ENCODE measurements around the gene TRAPPC2L. TPM values are rescaled to one million over a fixed set of nuclear protein-coding genes. Genes with fewer than 3 reads are reported as not detected.

The TRAPPC2L gene
- total and polyA plus RNA-seq, 2 experiments from 2014 or later, result 59.3 to 167 TPM

GRCh38 chr16:88908307-88908706, 51.4 kb downstream of the TRAPPC2L start:
- Mint-ChIP-seq H3K36me3 (ENCODE audit: low read depth) (no peaks in the 10 kb centered on the region; the same call in 2 of the 3 replicates), H3K27ac (no peak overlapping the region), H3K9me3 (no peaks in the 10 kb centered on the region)

More at GRCh38 chr16:88908307-88908706, 51.4 kb downstream of the TRAPPC2L start:
- no peaks in the 10 kb centered on the region for H3K9me2 ChIP-seq (ENCODE audit: insufficient read depth)
- TF ChIP-seq ZNF462 (CRISPR knock-in tag; IDR thresholded peaks at IDR 0.05) (no peak), EZH2phosphoT487 (IDR thresholded peaks at IDR 0.05; ENCODE audit: unreplicated experiment) (no peak), ZNF114 (CRISPR knock-in tag; IDR thresholded peaks at IDR 0.05) (no peak), ETS1 (IDR thresholded peaks at IDR 0.05) (no peak), EZH2 (IDR thresholded peaks at IDR 0.05; ENCODE audit: low read depth, unreplicated experiment) (no peak), CTCF (conservative IDR thresholded peaks at IDR 0.05; ENCODE audit: low read depth in 2 of 2) (no peak), STAT1 (IDR thresholded peaks at IDR 0.05; ENCODE audit: unreplicated experiment) (no peak), POLR2AphosphoS5 (IDR thresholded peaks at IDR 0.05; ENCODE audit: low read depth) (no peak), JUNB (IDR thresholded peaks at IDR 0.05; ENCODE audit: unreplicated experiment) (no peak), ZNF331 (CRISPR knock-in tag; IDR thresholded peaks at IDR 0.05; ENCODE audit: low read depth) (no peak), CREB1 (CRISPR knock-in tag; IDR thresholded peaks at IDR 0.05; ENCODE audit: low read depth) (no peak), NANOG (IDR thresholded peaks at IDR 0.05; ENCODE audit: borderline replicate concordance) (no peak), REST (IDR thresholded peaks at IDR 0.05; ENCODE audit: unreplicated experiment) (no peak)
- H3K36me3 ChIP-seq (ENCODE audit: insufficient read depth), result no peaks in the 10 kb centered on the region
- ATAC-seq (no peak), DNase-seq (ENCODE audit: low spot score) (no peak)
- no peaks in the 10 kb centered on the region for H4K20me1 ChIP-seq (replicated peaks; ENCODE audit: insufficient read depth)
- no peak overlapping the region for H3K4me2 ChIP-seq
- H3K4me1 ChIP-seq (ENCODE audit: insufficient read depth), result no peaks in the 10 kb centered on the region
- H3F3A ChIP-seq (replicated peaks; ENCODE audit: low read depth), result no peaks in the 10 kb centered on the region
- H2AFZ ChIP-seq, result no peak overlapping the region
- H3K4me3 Mint-ChIP-seq, result no peak overlapping the region
- H3K27ac ChIP-seq (ENCODE audit: low read depth), result no peak overlapping the region
- H3K79me2 ChIP-seq (replicated peaks; ENCODE audit: insufficient read depth), result no peaks in the 10 kb centered on the region
- H3K4me3 ChIP-seq, result no peak overlapping the region
- no peaks in the 10 kb centered on the region for H3K27me3 ChIP-seq (ENCODE audit: insufficient read depth)
- peaks cover 8% of the 10 kb centered on the region for H3K27me3 Mint-ChIP-seq (ENCODE audit: insufficient read depth, low read depth, poor library complexity)
- H3K4me1 Mint-ChIP-seq, result peaks cover 5% of the 10 kb centered on the region; the same call in 2 of the 3 replicates
